GM21360 (cell line): ENCODE results near the gene EYS.

Experiments
- ATAC-seq: cut with Tn5 transposase; IDR thresholded peaks from one replicate; pipeline ENCODE4 v1.9.1; 2021; ENCODE audit warnings: mild to moderate bottlenecking, moderate library complexity; ENCODE audit not compliant: unreplicated experiment

The EYS gene

GRCh38 chr6:64679416-64679815 is 1027.6 kb downstream of the EYS start:
- no peak for ATAC-seq

DNA sequence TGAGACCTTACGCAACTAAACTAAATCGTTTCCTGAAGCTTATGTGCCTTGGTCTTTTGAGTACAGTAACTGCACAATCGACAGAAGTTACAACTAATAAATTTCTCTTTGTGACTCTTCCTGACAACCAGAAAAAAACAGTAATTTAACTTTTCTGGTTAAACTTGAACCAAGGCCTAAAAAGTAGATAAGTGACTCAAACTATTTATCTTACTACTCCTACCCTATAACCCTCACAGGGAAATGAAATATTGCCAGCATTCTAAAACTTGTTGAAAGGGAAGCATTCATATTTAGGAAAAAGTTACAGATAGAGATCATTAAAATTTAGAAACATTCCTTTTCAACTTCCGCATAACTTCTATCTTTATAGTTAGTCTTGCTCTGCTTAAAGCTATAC is 1034.4 kb downstream of the EYS start:
- no peak for ATAC-seq

GRCh38 chr6:64672131-64672530 is 1034.9 kb downstream of the EYS start:
- no peak for ATAC-seq

DNA sequence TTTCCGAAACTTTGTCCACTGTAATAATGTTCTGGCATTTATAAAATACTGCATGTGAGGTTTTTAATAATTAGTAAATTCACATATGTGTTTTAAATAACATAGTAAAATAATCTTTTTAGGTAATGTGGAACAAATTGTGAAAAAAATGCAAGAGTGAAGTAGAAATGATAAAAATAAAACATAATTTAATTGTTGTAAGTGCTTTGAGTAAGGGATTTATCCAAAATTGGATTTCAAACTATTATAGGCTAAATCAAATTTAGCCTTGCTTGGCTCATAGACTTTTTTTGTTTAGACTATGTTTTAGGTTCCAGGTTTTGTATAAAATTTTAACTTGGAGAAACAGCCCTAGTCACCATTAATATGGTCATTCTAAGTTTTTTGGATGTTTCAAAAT is 1041.9 kb downstream of the EYS start:
- ATAC-seq = no peak

DNA sequence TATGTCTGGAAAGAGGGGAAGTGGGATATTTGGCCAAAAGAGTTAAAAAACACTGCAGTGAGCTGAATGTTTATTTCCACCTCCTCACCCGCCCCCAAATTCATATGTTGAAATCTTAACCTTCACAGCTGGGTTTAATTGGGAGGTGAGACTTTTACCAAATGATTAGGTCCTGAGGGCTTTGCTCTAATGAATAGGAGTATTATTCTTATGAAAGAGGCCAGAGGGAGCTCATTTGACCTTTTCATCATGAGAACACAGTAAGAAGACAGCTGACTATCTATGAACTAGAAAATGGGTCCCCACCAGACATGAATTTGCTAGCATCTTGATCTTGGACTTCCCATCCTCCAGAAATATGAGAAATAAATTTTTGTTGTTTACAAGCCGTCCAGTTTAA is 1042.5 kb downstream of the EYS start:
- ATAC-seq = no peak

- ATAC-seq = no peak
Observed at GRCh38 chr6:64644024-64644423, 1063.0 kb downstream of the EYS start.

GRCh38 chr6:64630901-64631300 is 1076.1 kb downstream of the EYS start:
- ATAC-seq = no peak

DNA sequence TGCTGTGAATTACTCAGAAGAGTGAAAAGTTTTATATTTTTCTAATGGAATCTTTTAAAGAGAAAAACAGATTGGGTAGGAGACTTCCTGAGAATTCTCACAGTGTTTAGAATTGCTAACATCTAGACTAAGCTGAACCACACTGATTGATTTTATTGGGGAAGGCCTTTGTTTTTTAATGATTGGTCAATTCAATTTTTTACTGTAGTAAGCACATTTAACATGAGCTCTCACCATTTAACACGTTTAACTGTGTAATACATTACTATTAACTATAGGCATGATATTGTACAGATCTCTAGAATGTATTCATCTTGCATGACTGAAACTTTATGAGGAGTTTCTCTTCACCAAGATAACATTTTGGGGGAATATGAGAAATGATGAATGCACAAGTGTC is 1084.1 kb downstream of the EYS start:
- no peak for ATAC-seq

DNA sequence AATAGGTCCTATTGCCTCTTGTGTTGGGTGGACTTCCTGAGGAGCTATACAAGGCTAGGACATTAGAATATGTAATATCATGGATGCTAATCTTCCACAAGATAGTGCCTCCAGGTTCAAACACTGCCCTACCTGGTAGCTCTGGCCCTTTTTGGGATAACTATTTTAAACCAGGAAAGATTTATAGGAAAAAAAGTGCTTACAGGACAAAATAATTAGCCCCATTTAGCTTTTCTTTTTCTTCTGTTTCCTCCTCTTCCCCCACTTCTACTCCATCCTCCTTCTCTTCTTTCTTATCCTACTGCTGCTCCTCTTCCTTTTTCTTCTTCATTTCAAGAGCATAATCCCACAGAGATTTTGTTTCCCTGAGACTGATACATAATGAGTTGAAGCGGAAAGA is 1104.0 kb downstream of the EYS start:
- no peak for ATAC-seq

DNA sequence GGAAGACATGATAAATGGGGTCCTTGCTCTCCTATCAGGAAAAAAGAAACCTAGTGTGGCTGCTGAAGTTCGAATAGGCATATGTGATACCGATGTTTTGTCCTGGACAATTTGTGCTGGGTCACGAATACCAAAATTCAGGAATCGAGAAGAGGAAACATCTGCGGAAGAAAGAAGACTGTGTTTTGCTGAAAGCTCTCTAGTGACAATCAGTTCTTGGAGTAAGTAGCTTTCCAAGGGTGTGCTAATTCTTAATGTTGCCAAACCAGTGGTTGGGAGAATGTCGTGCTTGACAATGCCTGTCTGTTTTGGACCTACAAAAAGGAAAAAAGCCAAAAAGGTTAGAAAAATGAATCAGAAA is 1115.4 kb downstream of the EYS start:
- ATAC-seq = no peak

- ATAC-seq = no peak
Observed at GRCh38 chr6:64590965-64591675, 1115.9 kb downstream of the EYS start.

DNA sequence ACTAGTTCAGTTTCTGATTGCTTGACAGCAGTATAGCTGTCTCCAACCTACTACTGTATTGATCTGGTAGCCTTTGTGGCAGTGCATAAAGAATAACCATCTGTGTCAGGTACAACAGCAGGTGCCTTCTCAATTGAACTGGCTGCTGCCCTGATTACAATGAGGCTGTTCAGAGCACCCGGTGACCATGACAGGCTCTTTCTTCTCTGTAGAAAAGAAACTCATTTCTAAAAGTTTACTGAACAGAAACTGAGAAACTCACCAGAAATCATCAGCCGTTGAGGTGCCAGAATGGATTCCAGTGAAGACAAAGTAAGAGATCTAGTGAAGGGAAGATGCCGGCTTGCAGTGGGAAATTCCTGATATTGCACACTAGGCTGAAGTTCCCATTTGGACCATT is 1117.1 kb downstream of the EYS start:
- no peak for ATAC-seq

DNA sequence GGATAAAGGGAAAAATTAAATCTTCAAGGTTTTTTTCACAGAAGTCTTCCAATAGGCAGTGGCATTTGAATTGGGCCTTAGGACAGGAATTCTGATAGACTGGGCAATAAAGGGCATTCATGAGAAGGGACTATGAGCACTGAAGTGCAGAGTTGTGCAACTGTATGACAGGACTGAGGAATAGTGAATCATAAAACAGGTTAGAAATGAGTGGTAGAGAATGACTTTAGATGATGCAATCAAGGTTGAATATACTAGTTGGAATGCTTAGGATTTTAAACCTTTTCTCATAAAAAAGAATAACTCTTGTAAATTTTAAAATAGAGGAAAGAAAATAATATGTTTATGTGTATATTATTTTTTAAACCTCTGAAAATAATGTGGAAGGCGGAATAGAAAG is 1126.7 kb downstream of the EYS start:
- no peak for ATAC-seq

DNA sequence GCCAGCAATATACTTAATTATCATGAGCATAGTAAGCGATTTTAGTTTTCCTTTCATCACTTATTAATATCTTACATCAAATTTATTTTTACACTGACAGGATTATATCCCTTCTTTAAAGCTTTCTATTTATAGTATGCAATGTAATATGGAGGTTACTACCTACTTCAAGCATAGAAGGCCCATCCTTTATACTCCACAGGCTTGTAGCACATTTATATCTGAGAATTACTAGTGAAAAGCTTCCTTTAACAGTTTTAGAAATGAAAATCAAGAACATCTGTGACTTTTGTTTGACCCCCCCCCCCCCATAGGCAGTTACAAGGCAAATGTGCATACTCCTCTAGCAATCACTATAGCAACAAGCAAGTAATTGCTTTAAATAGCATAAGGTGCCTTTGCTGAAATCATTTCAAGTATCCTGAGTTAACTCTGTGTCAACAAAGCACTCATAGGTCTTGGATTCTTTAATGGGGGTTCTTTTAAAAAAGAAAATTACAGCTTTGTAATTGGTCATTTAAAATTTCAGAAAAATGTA is 1153.7 kb downstream of the EYS start:
- ATAC-seq = no peak

DNA sequence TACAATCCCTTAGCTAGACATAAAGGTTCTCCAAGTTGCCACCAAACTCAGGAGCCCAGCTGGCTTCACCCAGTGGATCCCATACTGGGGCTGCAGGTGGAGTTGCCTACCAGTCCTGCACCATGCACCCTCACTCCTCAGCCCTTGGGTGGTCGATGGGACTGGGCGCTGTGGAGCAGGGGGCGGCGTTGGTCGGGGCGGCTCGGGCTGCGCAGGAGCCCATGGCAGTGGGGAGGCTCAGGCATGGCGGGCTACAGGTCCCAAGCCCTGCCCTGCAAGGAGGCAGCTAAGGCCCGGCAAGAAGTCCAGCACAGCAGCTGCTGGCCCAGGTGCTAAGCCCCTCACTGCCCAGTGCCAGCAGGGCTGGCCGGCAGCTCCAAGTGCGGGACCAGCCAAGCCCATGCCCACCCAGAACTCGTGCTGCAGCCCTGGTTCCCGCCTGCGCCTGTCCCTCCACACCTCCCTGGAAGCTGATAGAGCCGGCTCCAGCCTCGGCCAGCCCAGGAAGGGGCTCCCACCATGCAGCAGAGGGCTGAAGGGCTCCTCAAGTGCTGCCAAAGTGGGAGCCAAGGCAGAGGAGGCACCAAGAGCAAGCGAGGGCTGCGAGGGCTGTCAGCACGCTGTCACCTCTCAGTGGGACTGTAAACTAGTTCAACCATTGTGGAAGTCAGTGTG is 1159.3 kb downstream of the EYS start:
- no peak for ATAC-seq

GRCh38 chr6:64539917-64540316 is 1167.1 kb downstream of the EYS start:
- no peak for ATAC-seq

- ATAC-seq = no peak
Observed at GRCh38 chr6:64538722-64539121, 1168.3 kb downstream of the EYS start.

DNA sequence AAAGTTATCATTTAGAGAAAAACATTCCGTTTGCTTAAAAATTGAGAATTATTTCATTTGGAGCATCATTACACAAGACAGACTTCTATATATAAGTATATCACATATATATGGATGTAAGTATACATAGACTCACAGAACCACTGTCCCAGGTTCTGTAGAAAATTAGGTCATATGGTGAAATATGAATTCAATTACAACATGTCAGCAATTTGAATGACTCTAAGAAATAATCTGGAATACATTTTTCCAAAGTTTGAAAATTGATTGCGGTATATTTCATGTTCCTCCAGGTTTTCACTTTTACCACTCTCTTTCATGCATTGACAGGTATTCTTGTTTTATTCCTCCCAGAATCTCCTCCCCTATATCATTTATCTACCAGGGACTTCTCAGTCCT is 1179.1 kb downstream of the EYS start:
- ATAC-seq = no peak

DNA sequence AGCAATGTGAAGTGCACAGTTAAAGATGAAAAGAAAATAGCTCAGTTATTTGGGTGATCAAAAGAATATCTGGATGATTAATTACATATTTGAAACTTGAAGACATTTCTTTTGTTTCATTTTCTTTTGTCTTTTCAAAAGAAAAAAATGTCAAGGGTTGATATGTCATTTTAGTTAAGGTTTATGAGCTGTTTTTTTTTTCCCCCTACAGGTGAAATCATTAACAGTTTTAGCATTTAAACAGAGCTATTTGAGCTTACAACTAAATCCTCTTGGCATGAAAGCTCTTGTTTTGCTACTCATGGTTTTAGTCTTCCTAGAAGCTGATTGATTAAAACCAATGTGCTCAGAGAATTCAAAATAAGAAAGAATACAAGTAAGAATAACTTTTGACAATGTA is 1184.2 kb downstream of the EYS start:
- ATAC-seq = no peak

GRCh38 chr6:64520050-64520449 is 1187.0 kb downstream of the EYS start:
- ATAC-seq = no peak

DNA sequence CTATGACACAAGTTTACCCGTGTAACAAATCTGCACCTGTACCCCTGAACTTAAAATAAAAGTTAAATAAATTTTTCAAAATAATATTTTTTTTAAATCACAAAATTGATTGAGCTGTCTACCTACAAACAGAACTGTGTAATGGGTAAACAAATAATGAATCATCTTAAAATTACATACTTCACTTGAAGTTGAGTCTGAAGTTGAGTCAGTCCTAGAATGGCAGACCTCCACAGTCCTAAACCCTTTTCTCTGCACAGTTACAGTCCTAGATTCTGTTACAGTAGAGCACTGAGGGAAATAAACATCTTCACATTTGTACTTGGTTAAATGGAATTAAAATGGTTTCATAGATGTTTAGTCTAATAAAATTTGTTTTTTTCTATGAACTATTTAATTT is 1190.6 kb downstream of the EYS start:
- no peak for ATAC-seq

DNA sequence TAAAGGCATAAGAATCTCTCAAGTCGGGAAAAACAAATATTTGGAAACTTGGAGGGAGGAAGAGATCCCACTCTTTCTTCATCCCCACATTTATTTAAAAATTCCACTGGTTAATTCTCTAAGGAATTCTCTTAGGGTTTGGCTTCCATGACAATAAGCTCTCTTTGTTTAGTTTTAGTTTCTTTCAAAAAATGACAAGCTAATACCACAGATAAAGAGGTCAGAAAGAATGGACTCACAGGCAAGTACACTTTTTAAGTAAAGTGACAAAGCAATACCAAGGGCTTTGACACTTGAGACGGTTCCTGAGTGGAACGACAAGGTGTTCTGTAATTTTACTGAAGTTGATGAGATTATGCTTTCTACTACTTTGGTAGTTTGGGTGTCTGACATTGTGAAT is 1199.4 kb downstream of the EYS start:
- no peak for ATAC-seq

DNA sequence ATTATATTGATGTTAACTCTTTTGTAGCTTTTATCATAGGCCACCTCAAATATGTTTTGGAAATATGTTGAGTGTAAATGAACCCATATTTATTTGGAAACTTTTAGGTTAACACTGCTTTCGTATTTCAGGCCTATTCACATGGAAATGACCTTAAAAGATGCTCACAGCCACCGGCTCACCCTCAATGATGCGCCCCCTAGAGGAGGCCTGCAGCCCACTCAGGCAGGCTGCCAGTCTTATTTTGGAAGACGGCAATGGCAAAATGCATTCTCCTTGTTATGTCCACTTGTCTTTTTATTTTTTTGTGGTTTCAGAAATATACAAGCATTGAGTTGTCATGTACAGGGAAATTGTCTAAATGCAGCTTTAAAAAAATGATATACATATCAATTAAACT is 1201.7 kb downstream of the EYS start:
- no peak for ATAC-seq
